HEK293 (cell line): Measurements from ENCODE around the gene NEK10.

Experiments used
- CTCF ChIA-PET: fragments of 350-600 bp; formaldehyde crosslinking; extraction: SDS; loops from one replicate; lab custom pipeline; 2021; ENCODE audit warnings: antibody characterized with exemption; lab: Yijun Ruan, JAX
- POLR2A ChIA-PET: fragments of 300-600 bp; formaldehyde crosslinking; extraction: SDS; loops from one replicate; lab custom pipeline; 2020; ENCODE audit warnings: antibody characterized with exemption, inconsistent platforms; lab: Yijun Ruan, JAX
- H3K27ac ChIP-seq: fragments of 200-500 bp; sonication (Bioruptor generic); 2 replicates; pipeline ENCODE4 v1.5.1; 2014; ENCODE audit warnings: low read depth, low read length, control low read depth, inconsistent platforms; ENCODE audit errors: extremely low read depth
- H3K36me3 ChIP-seq, 2 experiments: fragments of 200-500 bp in 1 of 2; sonication (Bioruptor generic) in 1 of 2; 1 replicate in 1 of 2; 2 replicates in 1 of 2; pipeline ENCODE4 v1.5.1; 2014 to 2017; ENCODE audit warnings: inconsistent platforms in 2 of 2, low read length in 2 of 2; ENCODE audit not compliant: control insufficient read depth in 2 of 2, insufficient read depth in 1 of 2
- H3K4me1 ChIP-seq: fragments of 200-500 bp; sonication (Bioruptor generic); 2 replicates; pipeline ENCODE4 v1.5.1; 2014; ENCODE audit warnings: mild to moderate bottlenecking, low read length, inconsistent platforms; ENCODE audit not compliant: control insufficient read depth, insufficient read depth
- H3K4me3 ChIP-seq: 2 replicates; pipeline ENCODE4 v1.5.1; 2011; ENCODE audit warnings: low read depth, mild to moderate bottlenecking, control low read depth, low read length, moderate library complexity
- H3K9me3 ChIP-seq: fragments of 200-500 bp; sonication (Bioruptor generic); 2 replicates; pipeline ENCODE4 v1.5.1; 2014; ENCODE audit warnings: low read depth, low read length, inconsistent platforms; ENCODE audit not compliant: control insufficient read depth, insufficient read depth
- BCL11B ChIP-seq: fragments of 450-650 bp; formaldehyde crosslinking; IDR thresholded peaks from 2 replicates; pipeline ENCODE4 v1.5.1; 2016; ENCODE audit warnings: low read depth, missing biosample characterization, missing genetic modification characterization
- KLF8 ChIP-seq: fragments of 450-650 bp; formaldehyde crosslinking; IDR thresholded peaks from 2 replicates; pipeline ENCODE4 v1.5.1; 2016; ENCODE audit warnings: missing biosample characterization, missing genetic modification characterization
- ZBTB49 ChIP-seq: fragments of 450-650 bp; formaldehyde crosslinking; IDR thresholded peaks from 2 replicates; pipeline ENCODE4 v1.5.1; 2016; ENCODE audit warnings: missing biosample characterization, missing genetic modification characterization, low read depth
- ZNF10 ChIP-seq: fragments of 450-650 bp; formaldehyde crosslinking; IDR thresholded peaks from 2 replicates; pipeline ENCODE4 v1.5.1; 2017; ENCODE audit warnings: missing biosample characterization, missing genetic modification characterization
- ZNF274 ChIP-seq, 2 experiments: fragments of 200-500 bp in 1 of 2; fragments of 450-650 bp in 1 of 2; sonication (Bioruptor generic) in 1 of 2; formaldehyde crosslinking in 1 of 2; IDR thresholded peaks; 2 replicates each; pipeline versions ENCODE4 v1.5.1 to v1.6.1; 2014 to 2016; ENCODE audit warnings: borderline replicate concordance in 1 of 2, inconsistent platforms in 1 of 2, low read length in 1 of 2, missing biosample characterization in 1 of 2, missing genetic modification characterization in 1 of 2
- ZNF37A ChIP-seq: fragments of 450-650 bp; IDR thresholded peaks from 2 replicates; pipeline ENCODE4 v1.5.1; 2018; ENCODE audit warnings: missing biosample characterization, missing genetic modification characterization
- ZNF391 ChIP-seq: fragments of 450-650 bp; formaldehyde crosslinking; IDR thresholded peaks from 2 replicates; pipeline ENCODE4 v1.5.1; 2016; ENCODE audit warnings: low read depth, missing biosample characterization, missing genetic modification characterization, borderline replicate concordance
- ZNF785 ChIP-seq: fragments of 450-650 bp; formaldehyde crosslinking; IDR thresholded peaks from 2 replicates; pipeline ENCODE4 v1.5.1; 2016; ENCODE audit warnings: missing biosample characterization, missing genetic modification characterization
- ZNF792 ChIP-seq: fragments of 450-650 bp; formaldehyde crosslinking; IDR thresholded peaks from 2 replicates; pipeline ENCODE4 v1.5.1; 2016; ENCODE audit warnings: missing biosample characterization, missing genetic modification characterization
- TF ChIP-seq, protein P1 (sequence below): fragments of 450-650 bp; formaldehyde crosslinking; IDR thresholded peaks from 2 replicates; pipeline ENCODE4 v1.5.1; 2017; ENCODE audit warnings: missing biosample characterization, missing genetic modification characterization
- TF ChIP-seq, protein P2 (sequence below): fragments of 450-650 bp; formaldehyde crosslinking; IDR thresholded peaks from 2 replicates; pipeline ENCODE4 v1.5.1; 2016; ENCODE audit warnings: missing biosample characterization, missing genetic modification characterization
- TF ChIP-seq, protein P3 (sequence below): fragments of 450-650 bp; formaldehyde crosslinking; IDR thresholded peaks from 2 replicates; pipeline ENCODE4 v1.5.1; 2016; ENCODE audit warnings: missing biosample characterization, missing genetic modification characterization, low read depth

NEK10 gene

DNA sequence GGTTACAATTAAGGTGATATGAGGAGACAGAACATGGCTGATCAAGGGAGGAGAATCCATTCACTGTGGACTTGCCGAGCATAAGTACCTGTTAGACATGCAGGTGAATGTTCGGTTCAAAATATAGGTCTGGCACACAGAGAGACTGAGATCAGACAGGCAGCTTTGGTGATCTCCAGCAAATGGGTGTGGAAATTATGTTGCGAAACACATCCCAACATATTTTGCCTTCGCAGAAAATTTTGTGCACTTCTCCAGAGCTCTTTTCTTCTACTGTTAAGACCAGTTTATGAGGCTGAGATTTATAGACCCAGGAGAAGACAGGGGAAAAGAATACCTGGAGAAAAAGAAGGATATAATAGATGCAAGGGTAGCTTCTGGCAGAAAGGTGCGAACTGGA is 183.2 kb downstream of the NEK10 start (continued):
- no peak for TF ChIP-seq ZNF274 (IDR thresholded peaks at IDR 0.05; ENCODE audit: low read length)
- TF ChIP-seq ZNF274 (tag by site-specific recombination; IDR thresholded peaks at IDR 0.05; ENCODE audit: borderline replicate concordance), result no peak
- TF ChIP-seq, protein P1, sequence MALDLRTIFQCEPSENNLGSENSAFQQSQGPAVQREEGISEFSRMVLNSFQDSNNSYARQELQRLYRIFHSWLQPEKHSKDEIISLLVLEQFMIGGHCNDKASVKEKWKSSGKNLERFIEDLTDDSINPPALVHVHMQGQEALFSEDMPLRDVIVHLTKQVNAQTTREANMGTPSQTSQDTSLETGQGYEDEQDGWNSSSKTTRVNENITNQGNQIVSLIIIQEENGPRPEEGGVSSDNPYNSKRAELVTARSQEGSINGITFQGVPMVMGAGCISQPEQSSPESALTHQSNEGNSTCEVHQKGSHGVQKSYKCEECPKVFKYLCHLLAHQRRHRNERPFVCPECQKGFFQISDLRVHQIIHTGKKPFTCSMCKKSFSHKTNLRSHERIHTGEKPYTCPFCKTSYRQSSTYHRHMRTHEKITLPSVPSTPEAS (tag by site-specific recombination), result no peak
- no peak for TF ChIP-seq BCL11B (tag by site-specific recombination)

GRCh38 chr3:27185231-27185989 is 183.8 kb downstream of the NEK10 start:
- CTCF ChIA-PET, result no interaction called here
- TF ChIP-seq ZNF792 (tag by site-specific recombination), result no peak
- TF ChIP-seq, all 188 proteins: peak for 0
- H3K4me3 ChIP-seq, result no peak overlapping the region
- H3K27ac ChIP-seq, result no peak overlapping the region
- POLR2A ChIA-PET, result no interaction called here
- no peaks in the 10 kb centered on the region for H3K36me3 ChIP-seq
- H3K9me3 ChIP-seq, result no peaks in the 10 kb centered on the region
- H3K4me1 ChIP-seq, result no peaks in the 10 kb centered on the region

GRCh38 chr3:27184261-27184660 is 184.9 kb downstream of the NEK10 start:
- POLR2A ChIA-PET, result no interaction called here
- H3K4me3 ChIP-seq, result no peak overlapping the region
- H3K36me3 ChIP-seq, result no peaks in the 10 kb centered on the region
- TF ChIP-seq KLF8 (tag by site-specific recombination) (no peak), ZNF785 (tag by site-specific recombination) (no peak), ZBTB49 (tag by site-specific recombination) (no peak), ZNF391 (tag by site-specific recombination) (no peak), ZNF37A (tag by site-specific recombination) (no peak), ZNF10 (no peak)
- TF ChIP-seq, protein P2, sequence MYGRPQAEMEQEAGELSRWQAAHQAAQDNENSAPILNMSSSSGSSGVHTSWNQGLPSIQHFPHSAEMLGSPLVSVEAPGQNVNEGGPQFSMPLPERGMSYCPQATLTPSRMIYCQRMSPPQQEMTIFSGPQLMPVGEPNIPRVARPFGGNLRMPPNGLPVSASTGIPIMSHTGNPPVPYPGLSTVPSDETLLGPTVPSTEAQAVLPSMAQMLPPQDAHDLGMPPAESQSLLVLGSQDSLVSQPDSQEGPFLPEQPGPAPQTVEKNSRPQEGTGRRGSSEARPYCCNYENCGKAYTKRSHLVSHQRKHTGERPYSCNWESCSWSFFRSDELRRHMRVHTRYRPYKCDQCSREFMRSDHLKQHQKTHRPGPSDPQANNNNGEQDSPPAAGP (tag by site-specific recombination), result no peak
- TF ChIP-seq, protein P1 (tag by site-specific recombination), result no peak
- TF ChIP-seq, protein P3, sequence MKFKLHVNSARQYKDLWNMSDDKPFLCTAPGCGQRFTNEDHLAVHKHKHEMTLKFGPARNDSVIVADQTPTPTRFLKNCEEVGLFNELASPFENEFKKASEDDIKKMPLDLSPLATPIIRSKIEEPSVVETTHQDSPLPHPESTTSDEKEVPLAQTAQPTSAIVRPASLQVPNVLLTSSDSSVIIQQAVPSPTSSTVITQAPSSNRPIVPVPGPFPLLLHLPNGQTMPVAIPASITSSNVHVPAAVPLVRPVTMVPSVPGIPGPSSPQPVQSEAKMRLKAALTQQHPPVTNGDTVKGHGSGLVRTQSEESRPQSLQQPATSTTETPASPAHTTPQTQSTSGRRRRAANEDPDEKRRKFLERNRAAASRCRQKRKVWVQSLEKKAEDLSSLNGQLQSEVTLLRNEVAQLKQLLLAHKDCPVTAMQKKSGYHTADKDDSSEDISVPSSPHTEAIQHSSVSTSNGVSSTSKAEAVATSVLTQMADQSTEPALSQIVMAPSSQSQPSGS, result no peak
- H3K4me1 ChIP-seq, result no peaks in the 10 kb centered on the region
- no peak overlapping the region for H3K27ac ChIP-seq
- no peaks in the 10 kb centered on the region for H3K9me3 ChIP-seq
- CTCF ChIA-PET, result no interaction called here
